Hepatic stellate cell (primary cell): ENCODE results near the gene PTPRD.
"Not testable (repeated sequence)": the region's sequence is repeated elsewhere in the genome, so short reads cannot be mapped to it uniquely, and the experiment has no call there.

Experiments used
- DNase-seq: peaks from one replicate; pipeline ENCODE4 v3.0.0; 2011; ENCODE audit warnings: low spot score

The PTPRD gene

DNA sequence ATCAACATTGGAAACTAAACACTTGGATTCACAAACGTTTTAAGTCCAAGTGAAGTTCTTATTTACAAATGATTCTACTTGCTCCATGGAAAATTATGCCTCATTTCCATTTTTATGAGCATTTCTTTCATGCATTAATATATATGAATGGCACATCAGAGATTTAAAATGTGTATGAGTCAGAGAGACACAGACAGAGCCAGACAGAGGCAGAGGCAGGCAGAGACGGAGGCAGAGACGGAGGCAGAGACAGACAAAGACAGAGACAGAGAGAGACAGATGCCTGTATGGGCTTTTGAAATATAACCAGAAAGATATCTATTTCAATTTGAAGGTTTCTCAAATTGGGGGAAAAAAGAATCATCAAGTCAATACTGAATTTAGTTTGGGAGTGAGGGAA lies 649.0 kb downstream of the PTPRD start:
- DNase-seq, result no peak

DNA sequence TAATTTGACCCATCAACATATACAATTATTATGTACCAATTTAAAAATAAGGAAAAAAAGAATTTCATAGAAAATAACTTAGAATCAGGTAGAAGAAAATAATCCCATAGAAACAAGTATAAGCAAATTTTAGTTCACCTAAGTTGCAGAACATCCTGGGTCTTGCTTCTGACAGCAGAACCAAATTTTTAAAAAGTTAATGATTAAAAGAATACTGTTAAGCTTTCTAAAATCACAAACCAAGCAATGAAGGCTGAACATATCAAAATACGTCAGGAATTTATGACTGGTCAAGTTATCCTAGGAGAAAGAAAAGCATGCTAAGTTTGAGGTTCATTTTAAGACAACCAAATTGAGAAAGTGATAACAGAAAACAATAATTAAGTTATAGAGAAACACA lies 650.9 kb downstream of the PTPRD start:
- no peak for DNase-seq

DNA sequence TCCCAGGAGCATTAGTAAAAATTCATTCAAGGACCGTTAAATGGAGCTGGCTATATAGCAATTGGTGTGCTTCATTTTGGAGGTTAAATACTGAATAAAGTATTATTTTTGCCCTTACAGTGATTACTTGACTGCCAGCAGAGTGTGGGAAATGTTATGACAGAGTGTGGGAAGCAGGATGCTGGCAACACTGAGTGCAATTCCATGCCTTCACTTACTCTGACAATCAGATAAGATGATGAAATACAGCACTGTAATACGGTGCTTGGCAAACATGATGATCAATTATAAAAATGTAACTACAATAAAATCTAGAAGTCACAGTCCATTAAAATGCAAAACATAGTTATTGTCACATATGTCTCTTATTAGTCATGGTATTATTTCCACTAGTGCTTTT lies 651.3 kb downstream of the PTPRD start:
- no peak for DNase-seq

DNA sequence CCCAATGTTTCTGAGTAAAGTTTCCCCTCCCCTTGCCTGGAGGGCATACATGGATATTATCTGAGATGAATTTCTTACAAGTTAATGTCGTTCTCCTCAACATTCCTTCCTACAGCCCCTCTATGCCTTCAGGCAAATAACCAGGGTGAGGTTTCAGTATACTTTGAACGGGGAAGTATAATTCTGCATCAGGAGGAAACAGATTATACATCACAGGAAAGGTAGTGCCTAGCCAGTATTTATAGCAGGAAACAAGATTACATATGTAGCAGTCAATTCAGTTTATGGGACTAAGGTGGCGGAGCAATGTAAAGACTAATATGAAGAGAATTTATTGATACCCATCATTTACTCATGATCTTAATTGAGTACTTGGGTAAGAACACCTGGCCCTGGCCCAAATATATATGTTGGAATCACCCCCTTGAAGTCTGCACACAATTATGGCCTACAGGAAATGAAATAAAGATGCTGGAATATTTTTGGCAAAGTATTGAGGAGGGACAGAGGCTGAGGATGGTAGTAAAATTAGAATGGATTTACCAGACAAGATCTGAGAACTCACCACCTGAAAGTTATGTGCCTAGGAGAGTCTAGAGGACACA lies 661.1 kb downstream of the PTPRD start:
- DNase-seq, result no peak

DNA sequence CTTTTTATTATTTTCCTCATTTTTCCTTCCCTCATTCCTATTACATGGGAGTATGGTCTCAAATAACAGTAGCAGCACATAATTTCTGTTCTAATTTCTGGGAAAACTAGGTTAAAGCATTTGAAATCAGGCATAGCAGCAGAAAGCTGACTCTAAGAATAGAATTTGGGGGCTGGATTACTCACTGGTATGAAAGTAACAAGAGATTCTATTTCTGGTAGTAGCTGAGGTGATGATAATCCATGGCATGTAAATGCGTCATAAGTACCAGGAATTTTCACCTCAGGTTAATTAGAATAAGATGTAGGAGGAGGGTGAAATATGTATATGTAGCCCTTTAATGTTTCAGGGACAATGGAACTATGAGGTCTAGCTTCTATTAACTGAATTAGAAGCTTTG lies 662.0 kb downstream of the PTPRD start:
- no peak for DNase-seq

DNA sequence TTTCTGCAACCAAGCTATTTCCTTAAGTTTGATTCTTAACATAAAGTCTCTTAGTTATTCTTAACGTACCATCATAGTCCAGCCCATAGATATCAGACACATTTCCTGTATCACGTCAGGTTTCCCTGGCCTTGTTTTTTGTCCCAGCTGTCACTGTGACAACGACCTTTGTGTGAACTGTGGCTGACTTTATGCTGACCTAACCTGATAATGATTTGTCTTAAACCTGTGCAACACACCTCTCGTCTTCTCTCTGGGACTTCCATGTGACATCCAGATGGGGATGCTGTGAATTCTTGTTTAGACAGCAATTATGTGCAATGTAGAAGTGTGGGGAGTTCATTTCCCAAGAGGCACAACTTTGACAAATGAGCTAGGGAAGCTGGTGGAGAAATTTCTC lies 662.8 kb downstream of the PTPRD start:
- DNase-seq, result no peak

DNA sequence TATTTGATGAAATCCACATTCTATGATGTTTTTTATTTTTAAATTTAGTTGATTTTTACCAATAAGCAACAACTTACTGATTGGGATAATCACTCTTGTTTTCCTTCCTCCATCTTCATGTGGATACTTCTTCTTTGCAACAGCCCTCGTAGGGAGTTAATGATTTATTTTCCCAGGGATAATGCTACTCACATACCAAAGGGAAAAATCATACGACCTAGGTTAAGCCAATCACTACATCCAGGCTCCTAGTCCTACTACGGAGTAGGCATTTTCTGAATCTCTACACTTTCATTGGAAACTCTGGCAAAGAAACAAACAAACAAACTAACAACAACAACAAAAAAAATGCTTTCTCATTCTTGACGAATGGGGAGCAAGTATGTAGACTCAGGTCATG lies 663.4 kb downstream of the PTPRD start:
- DNase-seq, result no peak

DNA sequence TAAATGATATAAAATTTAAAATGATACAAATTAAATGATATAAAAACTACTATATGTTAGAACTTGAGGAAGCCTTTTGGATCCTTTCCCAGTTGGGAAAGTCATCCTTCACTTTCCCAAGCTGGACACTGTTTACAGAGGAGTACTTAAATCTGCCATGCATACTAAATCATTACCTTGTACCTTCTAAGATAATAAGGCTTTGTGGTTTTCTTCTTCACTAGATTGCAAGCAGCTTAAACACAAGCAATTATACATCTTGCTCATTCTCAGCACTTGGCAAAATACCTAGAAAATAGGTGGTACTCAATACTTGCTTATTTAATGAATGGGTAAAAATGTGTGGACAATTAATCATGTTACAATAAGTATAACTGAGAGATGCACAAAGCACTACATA lies 666.8 kb downstream of the PTPRD start:
- no peak for DNase-seq

DNA sequence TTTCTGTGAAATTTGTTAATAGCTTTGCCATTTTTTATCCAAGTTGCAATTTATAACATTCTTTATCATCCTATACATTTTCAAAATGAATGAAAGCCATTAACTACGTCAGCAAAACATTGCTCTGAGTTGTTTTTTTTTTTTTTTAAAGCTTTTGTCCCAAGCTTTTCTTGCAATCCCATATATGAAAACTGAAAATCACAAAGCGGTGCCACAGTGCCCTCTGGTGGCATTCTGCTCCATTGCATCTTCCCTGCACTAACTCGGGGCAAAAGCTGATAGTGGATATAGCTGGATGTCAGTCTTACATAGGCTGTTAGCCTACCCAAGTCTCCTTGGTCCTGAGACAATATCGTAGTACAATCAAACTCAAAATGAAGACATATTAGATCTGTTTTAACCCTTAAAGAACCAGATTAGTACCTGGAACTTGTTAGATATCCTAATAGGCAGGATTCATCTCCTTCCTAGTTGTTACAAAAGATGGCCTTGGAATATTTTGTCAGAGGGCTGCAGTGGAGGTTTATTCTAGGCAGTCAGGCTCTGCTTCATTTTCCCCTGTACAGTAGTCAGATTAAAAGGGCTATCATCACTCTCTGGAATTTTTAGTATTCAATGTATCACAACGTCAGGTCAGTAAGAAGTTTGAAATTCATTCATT lies 669.9 kb downstream of the PTPRD start:
- peak; percentile 7 for DNase-seq

DNA sequence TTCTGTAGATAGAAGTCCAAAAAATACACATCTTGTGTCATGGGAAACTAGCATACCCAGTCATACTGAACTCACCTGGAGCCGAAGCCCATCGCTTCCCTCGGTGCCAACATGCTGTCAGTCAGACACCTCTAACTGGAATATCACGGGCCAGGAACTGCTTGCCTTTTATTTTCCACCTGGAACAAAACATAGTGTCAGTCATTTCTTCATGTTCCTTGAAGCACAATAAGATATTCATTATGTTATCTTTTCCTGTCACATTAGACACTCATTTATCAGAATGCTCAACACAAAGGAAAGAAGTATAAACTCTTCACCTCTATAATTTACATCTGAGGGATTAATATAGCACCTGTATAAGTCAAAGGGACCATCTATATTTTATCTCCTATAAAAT lies 674.4 kb downstream of the PTPRD start:
- DNase-seq, result no peak

DNA sequence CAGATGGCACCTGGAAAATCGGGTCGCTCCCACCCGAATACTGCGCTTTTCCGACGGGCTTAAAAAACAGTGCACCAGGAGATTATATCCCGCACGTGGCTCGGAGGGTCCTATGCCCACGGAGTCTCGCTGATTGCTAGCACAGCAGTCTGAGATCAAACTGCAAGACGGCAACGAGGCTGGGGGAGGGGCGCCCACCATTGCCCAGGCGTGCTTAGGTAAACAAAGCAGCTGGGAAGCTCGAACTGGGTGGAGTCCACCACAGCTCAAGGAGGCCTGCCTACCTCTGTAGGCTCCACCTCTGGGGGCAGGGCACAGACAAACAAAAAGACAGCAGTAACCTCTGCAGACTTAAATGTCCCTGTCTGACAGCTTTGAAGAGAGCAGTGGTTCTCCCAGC lies 681.3 kb downstream of the PTPRD start:
- DNase-seq, result not testable (repeated sequence)

DNA sequence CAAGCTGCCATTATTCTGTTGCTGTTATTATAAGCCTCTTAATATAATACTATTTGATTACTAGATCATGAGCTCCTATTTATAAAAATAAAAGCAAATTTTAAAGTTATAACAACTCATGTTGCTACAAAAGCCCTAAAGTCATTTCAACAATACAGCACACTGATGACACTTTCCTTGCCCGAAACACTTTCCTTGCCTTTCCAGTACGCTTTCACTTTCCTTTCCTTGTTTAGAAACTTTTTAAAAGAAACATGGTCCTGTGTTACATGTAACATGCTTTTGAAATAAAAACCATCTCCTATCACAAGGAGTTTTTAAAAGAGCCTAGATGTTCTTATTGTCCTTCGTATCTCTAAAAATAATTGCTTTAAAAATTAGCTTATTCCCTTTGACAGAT lies 688.4 kb downstream of the PTPRD start:
- DNase-seq, result no peak

DNA sequence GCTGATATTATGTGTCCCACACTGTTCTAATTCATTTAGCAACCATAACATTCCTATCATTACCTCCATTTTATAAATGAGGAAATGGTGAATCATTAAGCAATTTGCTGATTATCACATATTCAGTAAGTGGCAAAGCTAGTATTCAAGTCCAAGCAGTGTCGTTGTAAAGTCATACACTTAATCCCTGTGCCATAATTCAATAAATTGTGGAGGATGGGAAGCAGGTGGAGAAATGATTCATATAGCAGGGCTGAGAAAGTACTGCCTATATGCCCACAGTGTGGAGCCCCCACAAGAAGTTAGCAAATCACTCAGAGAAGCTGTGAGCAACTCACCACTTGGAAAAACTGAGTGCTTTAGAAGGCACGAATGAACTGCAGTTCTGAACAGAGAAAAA lies 691.0 kb downstream of the PTPRD start:
- no peak for DNase-seq

DNA sequence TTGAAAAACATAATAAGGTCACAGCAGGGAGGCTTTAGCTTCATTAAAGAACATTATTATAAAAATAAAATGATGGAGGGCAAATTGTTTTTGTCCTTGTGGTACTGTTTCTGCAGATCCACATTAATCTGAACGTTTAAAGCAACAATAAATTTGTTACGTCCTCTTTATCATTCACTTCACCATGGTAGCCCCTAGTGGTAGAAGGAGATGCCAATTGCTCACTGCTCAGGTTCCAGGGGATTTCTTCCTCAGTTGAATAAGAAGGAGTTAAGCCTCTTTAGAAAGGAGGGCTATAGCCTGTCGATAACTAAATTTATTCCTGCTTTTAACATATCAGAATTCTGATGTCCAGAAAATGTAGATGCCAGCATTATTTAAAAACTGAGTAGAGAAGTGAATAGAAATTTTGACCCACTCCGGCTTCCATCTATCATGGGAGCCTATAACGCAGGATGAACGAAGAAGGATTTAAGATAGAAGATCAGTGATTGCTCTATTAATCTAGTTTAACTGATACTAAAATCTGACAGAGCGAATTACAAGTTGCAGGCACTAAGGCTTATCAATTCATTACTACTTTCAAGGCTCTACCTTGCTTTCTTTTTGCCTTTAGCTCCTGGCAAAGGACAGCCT lies 692.3 kb downstream of the PTPRD start:
- DNase-seq, result no peak

DNA sequence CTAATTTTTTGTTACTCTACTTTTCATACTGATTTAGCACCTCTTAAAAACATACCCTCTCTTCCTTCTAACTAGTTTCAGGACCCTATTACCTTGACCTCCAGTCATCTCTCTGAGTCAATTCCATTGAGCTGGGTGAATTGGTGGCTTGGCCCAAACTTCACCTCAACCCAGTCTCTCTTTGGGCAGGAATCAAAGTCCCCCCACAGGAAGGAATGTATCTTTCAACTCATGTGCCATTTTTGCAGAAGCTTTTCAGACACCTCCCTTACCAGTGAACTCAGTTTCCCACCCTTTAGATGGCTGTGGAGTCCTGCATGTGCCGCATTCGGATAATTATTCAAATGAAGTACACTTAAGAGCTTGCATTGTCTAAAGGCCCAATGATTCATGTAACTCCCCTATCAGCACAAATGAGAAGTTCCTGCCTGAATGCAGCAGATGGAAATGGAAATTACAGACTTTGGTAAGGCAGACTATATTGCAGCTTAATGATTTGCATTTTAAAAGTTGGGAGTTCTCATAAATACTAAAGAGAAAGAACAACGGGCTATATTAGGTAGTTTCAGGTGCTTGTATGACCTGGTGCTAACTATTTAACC lies 693.5 kb downstream of the PTPRD start:
- no peak for DNase-seq

DNA sequence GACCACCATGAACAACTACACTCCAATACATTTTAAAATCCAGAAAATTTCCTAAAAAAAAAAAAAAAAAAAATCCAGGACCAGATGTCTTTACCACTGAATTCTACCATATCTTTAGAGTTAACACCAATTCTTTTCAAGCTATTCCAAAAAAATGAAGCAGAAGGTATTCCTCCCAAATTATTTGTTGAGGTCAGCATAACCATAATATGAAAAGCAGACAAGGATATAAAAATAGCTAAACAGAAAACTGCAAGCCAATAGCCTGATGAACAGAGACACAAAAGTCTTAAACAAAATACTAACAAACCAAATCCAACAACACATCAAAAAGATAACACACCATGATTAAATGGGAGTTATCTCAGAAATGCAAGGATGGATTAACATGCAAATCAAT lies 695.4 kb downstream of the PTPRD start:
- no peak for DNase-seq

DNA sequence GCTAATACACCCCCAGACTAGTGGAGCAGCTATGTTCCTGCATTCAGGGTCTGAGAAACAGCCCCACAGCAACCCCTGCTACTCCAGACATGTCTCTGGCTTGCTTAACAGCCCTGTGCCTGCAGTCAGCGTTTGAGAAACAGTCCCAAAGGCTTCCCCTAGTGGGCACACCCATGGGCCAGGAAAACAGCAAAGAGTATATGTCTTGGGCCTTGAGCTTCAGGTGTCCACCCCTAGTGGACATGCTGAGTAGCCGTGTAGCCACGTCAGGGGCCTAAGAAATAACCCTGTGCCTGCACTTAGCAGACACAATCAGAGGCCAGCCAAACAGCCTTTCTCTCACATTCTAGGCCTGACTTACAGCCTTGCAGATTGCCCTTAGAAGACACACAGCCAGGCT lies 698.6 kb downstream of the PTPRD start:
- no peak for DNase-seq

DNA sequence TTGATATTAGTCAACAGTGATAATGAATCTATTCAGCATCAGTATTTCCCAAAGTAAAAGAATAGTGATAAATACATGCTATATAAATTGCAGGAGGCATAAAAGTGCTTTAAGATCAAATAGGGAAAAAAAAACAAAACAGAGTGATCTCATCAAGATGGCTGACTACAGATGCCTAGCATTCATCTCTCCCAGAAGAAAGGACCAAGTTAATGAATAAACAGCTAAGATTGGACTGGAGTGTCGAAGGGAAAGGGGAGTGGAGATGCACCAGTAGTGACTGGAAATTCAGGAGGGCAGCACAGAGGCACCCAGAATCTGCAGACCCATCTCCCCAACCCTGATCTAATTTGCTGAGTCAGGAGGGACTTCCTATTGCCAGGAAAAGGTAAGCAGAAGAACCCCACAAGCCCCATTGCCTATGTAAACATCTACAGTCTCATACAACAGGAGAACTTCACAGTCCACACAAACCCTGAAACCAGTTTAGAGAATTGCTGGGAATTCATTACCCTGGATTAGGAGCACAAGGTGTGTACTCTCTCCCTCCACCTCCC lies 699.4 kb downstream of the PTPRD start:
- DNase-seq, result no peak

DNA sequence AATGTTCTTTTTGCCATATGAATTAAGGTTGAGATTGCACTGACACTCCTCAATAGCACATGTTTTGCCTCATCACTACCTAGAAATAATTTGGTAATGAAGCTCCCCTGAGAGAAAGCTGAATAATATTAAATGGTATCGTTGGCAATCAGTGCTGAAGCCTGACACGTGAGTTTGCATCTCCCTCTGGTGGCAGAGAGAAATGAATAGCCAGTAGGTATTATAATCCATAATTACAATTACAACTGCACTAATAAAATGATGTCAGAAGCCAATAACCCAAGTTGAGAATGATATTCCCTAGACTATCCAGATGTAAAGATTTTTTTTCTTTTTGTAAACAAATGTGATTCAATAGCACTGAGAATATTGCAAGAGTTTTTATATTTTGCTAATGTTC lies 700.3 kb downstream of the PTPRD start:
- DNase-seq, result no peak

DNA sequence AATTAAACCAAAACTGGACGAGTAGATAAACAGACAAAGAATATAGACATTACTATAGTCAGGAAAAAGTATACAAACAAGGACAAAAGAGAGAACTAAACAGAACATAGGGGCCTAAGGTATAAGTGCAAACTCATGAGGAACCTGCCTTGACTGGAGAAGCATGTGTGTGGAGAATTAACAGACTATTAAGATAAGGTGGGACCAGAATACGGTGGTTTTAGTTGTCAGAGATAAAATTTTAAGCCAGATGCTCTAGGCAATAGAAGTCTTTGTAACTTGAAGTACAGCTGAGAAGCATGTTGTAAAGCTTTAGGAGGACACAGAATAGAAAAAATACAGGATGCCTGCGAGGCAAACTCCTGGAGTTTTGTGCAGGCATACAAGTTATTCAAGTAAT lies 707.1 kb downstream of the PTPRD start:
- no peak for DNase-seq

DNA sequence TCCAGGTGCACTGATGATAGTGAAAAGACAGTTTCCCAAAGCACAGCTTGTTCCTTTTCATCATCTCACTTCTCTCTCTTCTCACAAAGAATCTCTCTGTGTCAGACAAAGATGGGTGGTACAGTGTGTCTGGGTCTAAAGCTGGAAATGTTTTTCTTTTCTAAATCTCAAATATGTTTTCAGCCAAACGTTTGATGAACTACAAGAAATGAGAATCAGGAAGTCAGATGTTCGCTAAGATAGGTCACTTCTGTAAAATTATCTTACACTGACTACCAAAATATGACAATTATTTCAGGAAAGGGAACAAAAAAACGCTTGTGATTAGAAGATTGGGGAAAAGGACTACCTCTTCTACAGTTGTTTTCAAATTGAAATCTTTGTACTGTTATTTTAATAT lies 708.8 kb downstream of the PTPRD start:
- DNase-seq, result no peak

DNA sequence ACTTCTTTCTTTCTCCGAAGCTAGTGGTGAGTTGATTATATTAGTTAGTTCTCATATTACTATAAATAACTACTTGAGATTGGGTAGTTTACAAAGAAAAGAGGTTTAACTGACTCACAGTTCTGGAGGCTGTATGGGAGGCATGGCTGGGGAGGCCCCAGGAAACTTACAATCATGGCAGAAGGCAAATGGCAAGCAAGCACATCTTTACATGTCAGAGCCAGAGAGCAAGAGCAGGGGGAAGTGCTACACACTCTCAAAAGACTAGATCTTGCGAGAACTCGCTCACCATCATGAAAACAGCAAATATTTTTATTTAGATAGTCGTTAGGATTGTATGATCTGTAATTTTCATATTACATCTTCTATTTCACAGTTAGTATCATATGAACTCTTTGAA lies 711.2 kb downstream of the PTPRD start:
- no peak for DNase-seq

DNA sequence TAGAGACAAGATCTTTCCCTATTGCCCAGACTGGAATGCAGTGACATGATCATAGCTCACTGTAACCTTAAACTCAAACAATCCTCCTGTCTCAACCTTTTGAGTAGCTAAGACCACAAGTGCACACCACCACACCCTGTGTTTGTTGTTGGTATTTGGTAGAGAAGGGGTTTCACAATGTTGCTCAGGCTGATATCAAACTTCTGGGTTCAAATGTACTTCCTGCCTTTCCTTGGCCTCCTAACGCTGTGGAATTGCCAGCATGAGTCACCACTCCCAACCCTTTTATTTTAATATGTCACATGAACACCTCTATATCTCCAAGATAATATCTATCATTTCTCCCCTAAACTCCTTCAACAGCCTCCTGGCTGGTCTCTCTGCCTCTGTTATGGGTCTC lies 719.0 kb downstream of the PTPRD start:
- DNase-seq, result no peak
